NCI-H2107 treated with DMSO at 0.1 percent for 48 hours (cell line): ENCODE data around the gene SNRNP25.

Source experiments
- DNase-seq: peaks from one replicate; lab custom pipeline; 2025; ENCODE audit not compliant: unreplicated experiment; lab: John Stamatoyannopoulos, UW

The SNRNP25 gene

DNA sequence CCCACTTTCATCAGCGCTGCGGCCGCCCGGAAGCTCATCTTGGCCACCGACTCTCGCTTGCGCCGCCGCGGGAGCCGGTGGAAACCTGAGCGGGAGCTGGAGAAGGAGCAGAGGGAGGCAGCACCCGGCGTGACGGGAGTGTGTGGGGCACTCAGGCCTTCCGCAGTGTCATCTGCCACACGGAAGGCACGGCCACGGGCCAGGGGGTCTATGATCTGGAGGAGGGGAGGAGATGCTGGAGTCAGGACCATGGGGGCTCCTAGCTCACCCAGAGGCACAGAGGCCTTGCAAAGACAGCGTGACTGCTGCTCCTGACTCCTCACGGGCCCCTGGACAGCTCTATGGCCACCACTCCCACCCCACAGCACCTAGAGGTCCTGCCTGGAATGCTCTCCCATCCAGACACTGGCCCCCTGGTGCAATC is 9.4 kb downstream of the SNRNP25 start:
- DNase-seq: no peak

DNA sequence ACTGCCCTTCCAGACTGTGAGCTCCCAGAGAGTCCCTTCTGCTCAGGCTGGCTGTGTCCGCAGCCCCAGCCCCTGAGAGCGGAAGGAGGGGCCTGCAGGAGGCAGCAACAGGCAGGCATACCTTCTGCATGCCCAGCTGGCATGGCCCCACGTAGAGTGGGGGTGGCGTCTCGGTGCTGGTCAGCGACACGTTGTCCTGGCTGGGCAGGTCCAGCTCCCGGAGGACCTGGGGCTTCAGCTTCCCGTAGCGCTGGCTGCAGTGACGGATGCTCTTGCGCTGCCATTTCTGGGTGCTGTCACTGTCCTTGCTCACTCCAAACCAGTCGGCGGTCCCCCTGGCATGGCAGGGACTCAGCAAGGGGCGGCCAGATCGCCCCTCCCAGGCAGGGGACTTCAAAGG is 9.8 kb downstream of the SNRNP25 start:
- DNase-seq: no peak

DNA sequence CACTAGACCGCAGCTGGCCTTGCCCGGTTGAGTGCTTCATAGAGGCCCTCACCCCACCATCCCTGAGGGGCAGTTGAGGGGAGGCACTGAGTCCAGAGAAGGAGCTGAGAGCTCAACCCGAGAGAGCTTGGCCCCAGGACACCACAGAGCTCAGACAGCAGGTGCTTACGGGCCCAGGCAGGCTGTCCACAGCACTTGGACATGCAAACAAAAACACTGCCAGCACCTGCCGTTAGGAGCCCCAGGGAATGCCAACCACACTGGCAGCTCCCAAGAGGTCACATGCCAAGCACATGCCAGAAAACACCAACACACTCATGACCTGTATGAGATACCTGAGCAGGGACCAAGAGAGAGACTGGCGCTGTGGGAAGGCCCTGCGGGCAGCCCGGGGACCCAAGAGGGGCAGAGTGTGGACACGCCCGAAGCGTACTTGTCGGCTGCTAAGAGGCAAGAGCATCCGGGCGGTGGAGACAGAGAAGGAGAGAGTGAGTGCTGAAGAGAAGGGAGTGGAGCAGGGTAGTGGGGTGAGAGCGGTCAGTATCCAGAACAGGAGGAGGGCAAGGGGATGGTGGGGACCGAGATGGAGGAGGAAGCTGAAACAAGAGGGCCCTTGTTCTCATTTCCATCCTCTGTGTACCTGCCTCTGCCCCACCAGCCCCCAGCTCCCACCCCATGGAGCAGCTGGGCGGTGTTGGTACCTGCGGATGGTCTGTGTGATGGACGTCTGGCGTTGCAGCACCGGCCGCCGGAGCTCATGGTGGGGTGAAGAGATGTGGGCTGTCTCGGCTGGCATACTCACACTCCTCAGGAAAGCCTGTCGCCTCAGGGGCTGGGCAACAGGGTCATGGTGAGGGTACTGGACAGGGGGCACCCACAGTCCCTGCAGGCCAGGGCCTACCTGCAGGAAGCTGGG is 10.6 kb downstream of the SNRNP25 start:
- DNase-seq: peak; percentile 67

DNA sequence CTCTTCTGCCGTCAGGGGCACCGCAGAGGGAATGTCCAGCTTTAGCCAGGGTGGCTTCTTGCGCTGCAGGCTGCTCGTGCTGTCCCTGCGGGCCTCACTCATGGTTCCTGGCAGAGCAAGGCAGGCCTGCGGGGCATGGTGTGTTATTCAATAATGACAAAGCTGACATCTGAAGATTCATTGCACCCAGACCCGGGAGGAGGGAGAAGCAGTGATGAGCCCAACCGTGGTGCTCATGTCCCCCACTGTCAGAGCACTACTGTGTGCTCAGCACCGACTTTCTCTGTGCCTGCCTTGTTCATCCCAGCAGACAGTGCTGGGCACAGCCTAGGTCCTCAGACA is 11.3 kb downstream of the SNRNP25 start:
- no peak for DNase-seq

DNA sequence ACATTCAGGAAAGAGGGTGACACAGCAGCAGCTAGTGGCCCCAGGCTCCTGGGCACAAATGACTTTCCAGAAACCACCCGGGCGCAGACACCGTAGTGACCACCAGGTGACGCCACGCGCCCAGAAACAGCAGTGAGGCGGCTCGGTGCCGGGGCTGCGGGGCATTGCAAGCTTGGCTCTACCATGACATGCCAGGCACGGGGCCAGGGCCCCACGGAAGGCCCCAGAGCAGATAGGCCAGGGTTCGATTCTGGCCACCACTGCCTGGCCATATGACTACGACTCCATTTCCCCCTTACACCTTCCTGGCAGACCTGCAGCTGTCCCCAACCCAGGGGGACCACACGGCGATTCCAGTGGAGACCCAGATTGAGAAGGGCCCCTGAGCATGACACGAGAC is 12.1 kb downstream of the SNRNP25 start:
- peak; percentile 57 for DNase-seq

DNA sequence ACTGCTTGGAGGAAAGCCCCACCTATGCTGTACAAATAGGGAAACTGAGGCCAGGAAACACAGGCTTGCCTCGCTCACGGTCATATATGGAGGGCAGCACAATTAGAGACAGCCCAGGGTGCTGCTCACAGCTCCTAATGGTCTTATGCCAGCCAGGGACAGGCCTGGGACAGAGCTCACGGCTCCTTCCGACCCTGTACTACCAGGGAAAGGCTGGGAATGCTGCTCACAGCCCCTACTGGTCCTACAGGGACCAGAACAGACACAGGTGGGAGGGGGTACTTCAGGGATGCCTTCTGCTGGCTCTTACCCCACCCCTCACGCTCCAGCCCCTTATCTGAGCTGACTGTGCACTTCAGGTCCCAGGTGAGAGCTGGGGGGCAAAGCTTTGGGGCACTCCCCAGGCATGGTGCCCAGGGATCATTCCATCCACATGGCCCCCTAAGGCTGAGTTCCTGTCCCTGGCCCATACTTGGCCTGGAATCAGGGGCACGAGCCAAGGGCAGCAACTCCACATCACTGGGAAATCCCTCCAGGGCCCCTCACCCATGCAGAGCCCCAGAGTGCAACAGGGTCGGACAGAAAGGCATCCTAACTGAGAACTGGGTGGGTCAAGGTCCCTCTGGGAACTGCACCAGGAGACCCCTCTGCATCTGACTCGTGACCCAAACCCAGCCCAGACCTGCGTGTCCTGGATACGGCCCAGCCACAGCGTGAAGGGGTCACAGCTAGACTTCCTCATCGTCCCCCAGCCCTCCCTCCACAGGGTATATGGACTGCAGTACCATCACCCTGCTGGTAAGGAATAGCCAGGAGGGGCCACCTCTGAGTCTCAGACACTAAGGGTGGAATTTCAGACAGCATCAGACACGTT is 12.9 kb downstream of the SNRNP25 start:
- no peak for DNase-seq

DNA sequence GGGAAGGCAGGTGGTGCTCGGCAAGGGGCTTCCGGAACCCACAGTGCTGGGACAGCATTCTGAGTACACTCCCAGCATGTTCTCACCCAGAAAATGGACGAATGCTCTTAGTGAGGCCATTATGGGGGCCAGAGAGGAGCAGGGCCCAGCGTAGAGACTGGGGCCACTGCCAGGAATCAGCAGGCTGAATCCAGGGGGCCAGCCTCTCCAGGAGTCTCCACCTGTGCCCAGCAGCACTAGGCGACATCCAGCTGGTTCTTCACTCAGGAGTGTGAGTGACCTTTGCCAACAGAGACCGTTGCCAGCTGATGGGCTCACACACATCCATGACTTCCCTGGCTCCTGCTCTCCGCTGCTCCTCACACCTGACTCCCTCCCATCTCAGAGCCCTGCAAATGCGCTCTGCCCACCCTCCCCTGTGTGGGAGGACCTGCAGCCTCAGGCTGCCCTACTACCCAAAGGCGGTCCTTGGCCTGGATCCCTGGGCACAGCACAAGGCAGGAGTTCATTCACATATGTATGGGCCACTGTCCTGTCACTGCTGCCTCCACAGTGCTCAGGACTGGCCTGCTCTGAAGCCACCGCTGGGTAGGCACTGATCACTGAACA is 13.7 kb downstream of the SNRNP25 start:
- DNase-seq: no peak

DNA sequence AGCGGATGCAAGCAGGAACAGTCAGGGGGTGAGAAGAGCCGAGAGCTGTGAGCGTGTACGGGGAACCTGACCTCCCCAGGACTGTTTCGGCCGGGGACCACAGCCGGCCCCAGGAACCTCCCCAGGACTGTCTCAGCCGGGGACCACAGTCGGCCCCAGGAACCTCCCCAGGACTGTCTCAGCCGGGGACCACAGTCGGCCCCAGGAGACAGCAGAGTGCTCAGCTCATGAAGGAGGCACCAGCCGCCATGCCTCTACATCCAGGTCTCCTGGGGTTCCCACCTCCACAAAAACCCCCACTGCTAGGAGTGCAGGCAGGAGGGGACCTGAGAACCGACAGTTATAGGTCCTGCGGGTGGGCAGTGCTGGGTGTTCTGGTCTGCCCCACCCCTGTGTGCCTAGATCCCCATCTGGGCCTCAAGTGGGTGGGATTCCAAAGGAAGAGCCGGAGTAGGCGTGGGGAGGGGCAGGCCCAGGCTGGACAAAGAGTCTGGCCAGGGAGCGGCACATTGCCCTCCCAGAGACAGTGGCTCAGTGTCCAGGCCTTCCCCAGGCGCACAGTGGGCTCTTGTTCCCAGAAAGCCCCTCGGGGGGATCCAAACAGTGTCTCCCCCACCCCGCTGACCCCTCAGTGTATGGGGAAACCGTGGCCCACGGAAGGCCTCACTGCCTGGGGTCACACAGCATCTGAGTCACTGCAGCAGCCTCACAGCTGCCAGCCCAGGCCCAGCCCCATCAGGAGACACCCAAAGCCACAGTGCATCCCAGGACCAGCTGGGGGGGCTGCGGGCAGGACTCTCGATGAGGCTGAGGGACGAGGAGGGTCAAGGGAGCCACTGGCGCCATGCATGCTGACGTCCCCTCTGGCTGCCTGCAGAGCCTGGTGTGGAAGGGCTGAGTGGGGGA is 14.5 kb downstream of the SNRNP25 start:
- no peak for DNase-seq

DNA sequence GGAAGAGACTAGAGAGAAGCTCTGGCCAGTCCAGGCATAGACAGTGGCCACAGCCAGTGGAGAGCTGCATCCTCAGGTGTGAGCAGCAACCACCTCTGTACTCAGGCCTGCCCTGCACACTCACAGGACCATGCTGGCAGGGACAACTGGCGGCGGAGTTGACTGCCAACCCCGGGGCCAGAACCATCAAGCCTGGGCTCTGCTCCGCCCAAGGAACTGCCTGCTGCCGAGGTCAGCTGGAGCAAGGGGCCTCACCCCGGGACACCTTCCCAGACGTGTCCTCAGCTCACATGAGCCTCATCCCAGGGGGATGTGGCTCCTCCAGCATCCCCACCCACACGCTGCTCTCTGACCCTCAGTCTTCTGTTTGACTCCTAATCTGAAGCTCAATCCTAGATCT is 15.6 kb downstream of the SNRNP25 start:
- no peak for DNase-seq

DNA sequence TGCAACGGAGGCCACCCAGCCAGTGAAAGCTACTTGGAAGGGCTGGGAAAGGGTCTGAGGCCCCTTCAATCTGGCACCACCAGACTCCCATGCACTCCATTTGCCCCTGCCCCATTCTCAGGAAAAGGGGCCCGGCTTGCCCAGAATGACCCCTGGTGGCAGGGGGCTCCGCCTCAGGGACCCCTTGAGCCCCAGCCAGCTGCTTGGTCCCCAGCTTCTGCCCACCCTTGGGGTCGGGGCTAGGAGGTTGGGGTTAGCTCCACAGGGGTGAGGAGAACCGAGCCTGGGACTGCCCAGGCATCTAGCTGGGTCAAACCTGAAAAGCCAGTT is 17.5 kb downstream of the SNRNP25 start:
- no peak for DNase-seq

DNA sequence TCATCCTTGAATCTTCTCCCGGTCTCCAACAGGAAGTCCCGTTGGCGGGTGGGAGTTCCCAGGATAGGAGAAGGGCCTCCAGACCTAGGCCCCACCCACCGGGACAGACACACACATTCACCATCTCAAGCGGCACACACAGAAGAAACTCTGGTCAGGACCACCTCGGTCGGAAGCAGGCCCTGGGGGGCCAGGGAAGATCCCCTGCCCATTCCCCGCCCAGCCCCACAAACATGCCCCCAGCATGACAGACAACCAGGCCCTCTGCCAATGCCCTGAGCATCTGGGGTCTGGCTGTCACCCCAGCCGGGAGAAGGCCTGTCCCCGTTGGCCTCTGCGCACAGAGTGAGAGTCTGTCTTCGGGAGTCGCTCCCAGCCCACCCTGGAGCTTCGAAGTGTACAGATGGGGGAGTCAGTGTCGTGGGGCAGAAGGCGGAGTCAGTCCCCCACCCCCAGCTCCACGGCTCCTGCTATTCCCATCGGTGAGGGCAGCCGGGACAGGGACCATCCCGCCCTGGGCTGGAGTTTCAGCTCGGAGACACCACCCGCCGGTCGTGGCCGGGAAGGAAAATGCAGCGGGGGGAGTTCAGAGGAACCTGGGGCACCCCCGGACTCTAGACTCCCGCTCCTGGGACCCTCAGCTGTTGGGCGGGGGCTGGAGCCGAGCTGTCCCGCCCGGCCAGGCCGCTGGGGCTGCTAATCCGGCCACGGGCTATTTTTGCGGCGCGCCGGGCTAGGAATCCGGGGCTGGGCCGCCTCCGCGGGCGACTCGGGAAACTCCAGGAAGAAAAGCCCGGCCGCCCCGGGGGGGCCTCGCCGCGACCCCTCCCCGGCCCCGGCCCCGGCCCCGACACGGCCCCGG is 18.1 kb downstream of the SNRNP25 start:
- no peak for DNase-seq

DNA sequence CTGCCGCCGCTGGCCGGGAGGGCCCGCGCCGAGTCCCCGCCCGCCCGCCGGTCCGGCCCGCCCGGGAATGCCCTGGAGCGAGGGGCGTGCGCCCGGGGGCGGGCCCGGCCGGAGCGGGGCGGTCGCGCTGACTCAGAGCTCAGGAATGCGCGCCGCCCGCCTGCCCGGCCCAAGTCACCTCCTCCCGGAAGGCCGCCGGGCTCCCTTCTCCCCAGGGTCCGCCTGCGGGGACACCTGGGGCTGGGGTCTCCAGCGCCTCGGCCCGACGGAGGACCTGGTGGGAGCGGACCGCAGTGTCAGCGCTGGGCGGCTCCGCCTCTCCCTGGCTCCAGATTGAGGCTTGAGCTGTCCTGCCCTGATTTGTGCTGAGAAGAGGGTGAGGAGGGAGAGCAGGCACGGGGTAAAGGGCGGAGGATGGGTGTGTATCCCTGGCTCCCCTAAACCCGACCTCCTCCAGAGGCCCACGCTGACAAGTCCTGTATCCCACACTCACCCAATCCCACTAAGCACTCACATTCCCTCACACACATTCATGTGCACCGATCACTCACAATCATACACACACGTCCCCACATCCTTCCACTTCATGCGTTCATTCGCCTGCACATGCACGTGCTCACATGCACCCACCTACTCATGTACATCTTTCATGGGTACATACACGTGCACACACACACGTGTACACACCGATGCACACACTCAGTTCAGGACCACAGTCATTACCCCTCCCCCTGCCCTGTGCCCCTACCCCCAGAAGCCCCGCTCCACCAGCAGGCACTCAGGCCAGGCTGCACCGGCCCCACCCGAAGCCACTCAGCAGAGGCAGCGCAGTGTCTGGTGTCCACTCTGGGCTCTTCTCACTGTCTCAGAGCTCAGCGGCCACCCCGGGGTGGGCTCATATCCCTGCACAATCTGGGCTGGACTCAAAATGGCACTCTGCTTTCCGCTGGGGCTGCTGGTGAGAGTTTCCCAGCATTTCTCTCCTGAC is 19.2 kb downstream of the SNRNP25 start, which contains the start of gene RHBDF1:
TSS of gene RHBDF1 (minus strand) at position 71 of the 988 bp plus-strand sequence. CDS start 7,616 bp downstream, outside the sequence.
- no peak for DNase-seq

DNA sequence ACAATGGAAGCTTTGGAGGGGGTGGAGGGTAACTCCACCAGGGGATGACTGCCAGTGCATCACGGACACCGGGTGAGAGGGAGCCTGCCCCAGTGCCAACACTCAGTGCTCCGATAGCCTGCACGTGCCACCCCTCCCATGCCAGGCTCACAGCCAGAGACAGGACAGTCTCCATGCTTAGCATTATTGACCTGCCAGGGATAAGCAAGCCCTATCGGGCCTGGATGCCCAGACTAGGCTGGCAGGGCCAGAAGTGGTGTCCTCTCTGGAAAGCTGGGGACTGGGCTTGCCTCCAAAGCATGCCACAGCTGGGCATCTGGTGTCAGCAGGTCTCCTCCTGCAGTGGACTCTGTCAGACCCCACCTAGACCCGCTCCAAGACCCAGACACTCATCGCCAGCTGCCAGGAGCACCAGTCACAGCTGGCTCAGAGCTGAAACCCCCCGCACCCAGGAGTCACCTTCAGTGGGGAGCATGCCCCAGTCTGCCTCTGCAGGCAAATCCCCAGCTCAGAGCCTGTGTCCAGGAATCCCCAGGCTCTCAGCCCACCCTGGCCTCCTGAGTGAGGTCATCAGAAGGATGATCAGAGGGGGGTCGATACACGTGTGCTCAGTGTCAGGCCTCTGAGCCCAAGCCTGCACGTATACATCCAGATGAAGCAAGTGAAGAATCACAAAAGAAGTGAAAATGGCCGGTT is 20.6 kb downstream of the SNRNP25 start:
- no peak for DNase-seq

DNA sequence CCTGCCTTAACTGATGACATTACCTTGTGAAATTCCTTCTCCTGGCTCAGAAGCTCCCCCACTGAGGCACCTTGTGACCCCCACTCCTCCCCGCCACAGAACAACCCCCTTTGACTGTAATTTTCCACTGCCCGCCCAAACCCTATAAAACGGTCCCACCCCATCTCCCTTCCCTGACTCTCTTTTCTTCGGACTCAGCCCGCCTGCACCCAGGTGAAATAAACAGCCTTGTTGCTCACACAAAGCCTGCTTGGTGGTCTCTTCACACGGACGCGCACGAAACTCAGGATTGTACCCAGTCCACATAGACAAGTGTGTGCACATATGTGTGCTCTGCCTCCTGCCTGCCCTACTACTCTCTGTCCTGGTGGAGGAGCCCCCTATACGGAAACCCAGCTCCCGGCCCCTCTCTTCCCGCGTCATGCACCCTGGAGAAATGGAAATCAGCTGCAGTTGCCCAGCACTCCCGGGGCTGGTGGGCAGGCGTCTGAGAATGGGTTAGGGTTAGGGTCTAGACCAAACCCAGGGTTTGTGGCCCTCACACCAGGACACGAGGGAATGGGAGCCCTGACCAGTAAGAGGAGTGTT is 21.2 kb downstream of the SNRNP25 start:
- DNase-seq: no peak

DNA sequence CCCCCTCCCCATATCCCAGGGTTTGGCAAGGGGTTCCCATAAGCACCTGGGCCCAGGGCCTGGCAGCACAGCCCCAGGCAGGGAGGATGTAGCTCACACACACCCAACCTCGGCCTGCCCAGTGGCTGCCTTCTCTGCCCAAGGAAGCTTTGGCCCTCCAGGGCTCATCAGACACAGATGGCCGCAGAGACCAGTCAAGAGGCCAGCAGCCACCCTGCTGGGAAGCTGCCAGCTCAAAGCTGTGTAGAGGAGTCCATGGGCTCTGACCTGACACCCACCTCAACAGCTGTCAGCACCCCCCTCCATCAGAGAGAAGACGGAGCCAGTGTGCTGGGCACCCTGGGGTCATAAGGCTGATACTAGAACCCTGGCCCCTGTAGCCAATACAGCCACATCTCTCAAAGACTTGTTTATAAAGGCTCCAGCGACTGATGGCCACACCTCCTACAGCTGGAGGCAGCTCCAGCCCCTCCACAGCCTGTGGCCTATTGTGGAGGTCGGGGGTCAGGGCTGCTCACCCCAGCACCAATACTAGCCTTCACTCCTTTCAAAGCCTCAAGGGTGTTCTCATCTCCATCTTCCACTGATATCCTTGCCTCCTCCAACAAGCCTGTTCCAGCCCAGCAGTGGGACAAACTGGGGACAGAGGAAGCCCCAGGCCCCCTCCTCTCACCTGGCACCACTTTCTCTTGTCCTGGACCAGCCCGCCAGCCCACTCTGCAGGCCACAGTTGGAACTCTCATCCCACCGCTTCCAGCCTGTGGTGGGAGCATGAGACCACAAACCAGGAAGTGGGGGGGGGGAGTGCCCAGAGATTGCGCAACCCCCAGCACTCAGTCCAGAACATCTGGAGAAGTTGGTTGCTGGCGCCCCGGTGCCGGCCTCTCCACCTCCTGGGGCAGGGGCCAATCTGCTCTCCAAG is 22.2 kb downstream of the SNRNP25 start:
- DNase-seq: no peak

DNA sequence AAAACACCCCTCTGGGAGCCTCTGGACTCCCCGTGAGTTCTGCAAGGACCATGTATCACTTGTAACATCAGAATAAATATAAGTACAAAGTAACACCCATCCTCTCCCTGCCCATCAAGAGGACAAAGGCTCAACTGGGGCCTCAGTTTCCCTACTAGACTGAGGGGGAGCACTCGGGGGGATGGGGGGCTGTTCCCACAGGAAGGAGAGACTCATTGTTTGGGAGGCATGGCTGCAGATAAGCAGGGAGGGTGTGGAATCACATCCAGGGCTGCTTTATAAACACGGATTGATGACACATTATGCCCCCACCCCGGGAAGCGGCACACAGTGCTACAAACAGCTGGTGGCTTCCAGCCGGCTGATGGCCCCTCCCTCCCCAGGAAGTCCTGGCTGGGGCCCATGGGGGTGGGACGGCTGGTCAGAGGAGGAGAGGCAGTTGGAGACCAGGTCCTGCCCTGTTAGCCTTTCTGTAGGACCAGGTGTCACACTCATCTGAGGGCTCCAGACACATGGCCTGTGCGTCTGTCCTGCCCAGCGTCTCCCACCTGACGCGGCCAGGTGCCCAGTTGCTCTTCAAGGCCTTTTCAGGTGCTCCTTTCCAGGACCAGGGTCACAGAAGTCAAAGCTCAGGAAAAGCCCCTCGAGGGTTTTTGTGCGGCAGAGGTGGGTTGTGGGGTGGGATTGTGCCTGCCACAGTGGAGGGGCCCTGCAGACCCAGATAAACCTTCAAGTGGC is 23.1 kb downstream of the SNRNP25 start:
- DNase-seq: no peak
